Dermis microvascular lymphatic vessel endothelial cell (primary cell): ENCODE measurements around the gene NNT. TPM values are rescaled to one million over a fixed set of nuclear protein-coding genes. Genes with fewer than 3 reads are reported as not detected.
"Not testable (repeated sequence)": the region's sequence is repeated elsewhere in the genome, so short reads cannot be mapped to it uniquely, and the experiment has no call there.

ENCODE experiments used
- DNase-seq, 2 donors: peaks; one replicate each; pipeline versions ENCODE4 v3.0.0 to v3.0.0-alpha.2; 2010; ENCODE audit warnings: low read depth in 2 of 2
- total RNA-seq: library from RNA; depleted of rRNA; stranded (reverse); fragments of >200 nt; gene quantifications from 2 replicates; pipeline ENCODE4 v1.2.1, GENCODE V29; 2014

Gene NNT
- total RNA-seq, 1 donor from 2014 or later: 61.4 TPM

GRCh38 chr5:43582082-43583005, 20.6 kb upstream of the NNT start:
- DNase-seq: no peak

- DNase-seq: no peak
These were observed 19.3 kb upstream of the NNT start for GRCh38 chr5:43583724-43584123.

- DNase-seq: no peak
These were observed 18.7 kb upstream of the NNT start for GRCh38 chr5:43584166-43584699.

- no peak for DNase-seq
These were observed 14.1 kb upstream of the NNT start for GRCh38 chr5:43588842-43589241.

- no peak for DNase-seq
These were observed 13.7 kb upstream of the NNT start for GRCh38 chr5:43589310-43589709.

GRCh38 chr5:43590700-43591099, 12.3 kb upstream of the NNT start:
- no peak for DNase-seq

- DNase-seq: no peak
These were observed 10.6 kb upstream of the NNT start for GRCh38 chr5:43592363-43592762.

- not testable (repeated sequence) for DNase-seq
These were observed 4.1 kb upstream of the NNT start for GRCh38 chr5:43598927-43599326.

GRCh38 chr5:43601454-43602260, 1.3 kb upstream of the NNT start:
- peak; percentile 68 to 83 for DNase-seq

- DNase-seq: peak; percentile 54 to 77
These were observed 601 bp downstream of the NNT start for GRCh38 chr5:43603344-43604217.

GRCh38 chr5:43604699-43605098, 1.7 kb downstream of the NNT start:
- DNase-seq: no peak

GRCh38 chr5:43606351-43606750, 3.4 kb downstream of the NNT start:
- DNase-seq: no peak

GRCh38 chr5:43608406-43608805, 5.4 kb downstream of the NNT start:
- peak in 1 of 2 donors; percentile 59 for DNase-seq

GRCh38 chr5:43609752-43610151, 6.8 kb downstream of the NNT start:
- DNase-seq: peak in 1 of 2 donors; percentile 11

- DNase-seq: no peak
These were observed 10.4 kb downstream of the NNT start for GRCh38 chr5:43613370-43613769.

GRCh38 chr5:43615445-43616184, 12.6 kb downstream of the NNT start:
- no peak for DNase-seq

- DNase-seq: no peak
These were observed 13.6 kb downstream of the NNT start for GRCh38 chr5:43616535-43616934.

GRCh38 chr5:43619380-43619779, 16.4 kb downstream of the NNT start:
- DNase-seq: no peak

GRCh38 chr5:43619911-43620310, 16.9 kb downstream of the NNT start:
- DNase-seq: no peak

GRCh38 chr5:43620944-43621505, 18.0 kb downstream of the NNT start:
- no peak for DNase-seq
